Measurements from ENCODE around the gene TFAP2E.

The TFAP2E gene

DNA sequence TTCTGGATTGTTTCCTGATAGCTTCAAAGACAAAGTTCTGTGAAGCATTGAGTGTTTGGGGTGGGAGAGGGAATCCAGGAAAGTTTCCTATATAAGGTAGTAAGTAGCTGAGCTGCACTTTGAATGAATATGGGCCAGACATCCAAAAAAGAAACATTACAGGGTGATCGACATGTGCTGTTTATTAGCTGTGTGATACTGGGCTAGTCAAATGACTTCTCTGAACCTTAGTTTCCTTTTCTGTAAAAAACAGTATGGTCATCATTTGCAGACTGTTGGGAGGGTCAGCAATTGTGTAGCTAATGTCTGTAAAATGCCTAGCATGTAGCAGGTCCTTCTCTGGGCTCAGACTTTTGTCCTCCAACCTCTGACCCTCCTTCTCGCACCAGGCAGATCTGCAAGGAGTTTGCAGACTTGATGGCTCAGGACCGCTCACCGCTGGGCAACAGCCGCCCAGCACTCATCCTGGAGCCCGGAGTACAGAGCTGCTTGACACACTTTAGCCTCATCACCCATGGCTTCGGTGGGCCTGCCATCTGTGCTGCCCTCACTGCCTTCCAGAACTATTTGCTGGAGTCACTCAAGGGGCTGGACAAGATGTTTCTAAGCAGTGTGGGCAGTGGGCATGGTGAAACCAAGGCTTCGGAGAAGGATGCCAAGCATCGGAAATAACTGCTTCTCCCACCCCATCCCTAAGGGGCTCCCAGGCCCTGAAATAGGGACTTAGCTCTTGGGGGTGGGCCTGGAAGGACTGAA is 21.1 kb downstream of the TFAP2E start:
- DNase-seq, result no peak

DNA sequence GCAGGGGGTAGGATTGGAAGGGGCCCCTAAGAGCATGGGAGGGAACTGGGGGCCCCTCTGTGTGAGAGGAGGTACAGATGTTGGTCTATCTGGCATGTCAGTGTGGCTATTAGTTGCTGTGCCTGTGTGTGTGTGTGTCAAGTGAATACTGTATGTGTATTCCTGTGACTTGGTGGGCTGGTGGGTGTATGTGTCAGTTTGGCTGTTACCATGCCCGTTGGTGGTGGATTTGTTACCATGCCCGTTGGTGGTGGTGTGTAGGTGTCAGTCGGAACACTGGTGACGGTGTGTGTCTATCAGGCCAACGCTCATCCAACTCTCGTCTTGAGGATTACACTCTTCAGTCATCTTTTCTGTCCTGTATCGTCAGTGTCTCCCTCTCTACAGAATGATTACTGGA is 22.6 kb downstream of the TFAP2E start:
- DNase-seq, result peak in 1 of 51 donors; percentile 33

DNA sequence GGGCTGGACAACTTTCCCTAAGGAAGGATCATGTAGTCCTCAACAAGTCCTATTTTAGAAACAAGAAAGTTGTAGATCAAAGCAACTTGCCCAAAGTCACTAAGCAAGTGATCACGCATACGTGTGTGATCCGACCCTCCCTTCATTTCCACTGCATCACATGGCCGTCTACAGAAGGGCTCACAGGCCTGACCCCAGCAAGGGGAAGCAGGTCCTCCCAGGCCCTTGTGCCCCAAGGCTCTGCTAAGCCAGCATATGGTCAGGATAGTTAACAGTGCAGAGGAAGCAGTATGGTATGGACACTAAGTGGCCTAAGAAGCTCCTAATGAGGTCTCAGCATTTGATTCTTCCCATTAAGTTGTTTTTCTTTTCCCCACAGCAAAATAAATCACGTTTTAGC is 24.8 kb downstream of the TFAP2E start:
- DNase-seq, result no peak

DNA sequence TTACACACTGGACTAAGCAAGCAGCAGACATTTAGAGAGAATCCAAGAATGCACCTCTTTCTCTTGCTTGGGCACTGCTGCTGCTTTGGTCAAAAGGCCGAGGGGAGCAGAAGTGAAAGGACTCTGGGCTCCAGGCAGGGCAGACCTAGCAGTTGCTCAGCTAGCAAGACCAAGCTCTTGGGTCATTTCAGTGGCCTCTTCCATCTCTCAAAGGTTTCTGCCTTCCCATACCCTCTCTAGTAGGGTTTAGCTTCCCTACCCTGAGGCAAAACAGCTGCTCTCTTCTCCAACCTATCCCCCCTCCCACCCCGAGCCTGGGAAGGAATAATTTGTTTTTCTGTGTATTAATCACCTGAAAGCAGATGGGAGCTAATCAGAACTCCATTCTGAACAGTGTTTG is 25.8 kb downstream of the TFAP2E start:
- no peak for DNase-seq

DNA sequence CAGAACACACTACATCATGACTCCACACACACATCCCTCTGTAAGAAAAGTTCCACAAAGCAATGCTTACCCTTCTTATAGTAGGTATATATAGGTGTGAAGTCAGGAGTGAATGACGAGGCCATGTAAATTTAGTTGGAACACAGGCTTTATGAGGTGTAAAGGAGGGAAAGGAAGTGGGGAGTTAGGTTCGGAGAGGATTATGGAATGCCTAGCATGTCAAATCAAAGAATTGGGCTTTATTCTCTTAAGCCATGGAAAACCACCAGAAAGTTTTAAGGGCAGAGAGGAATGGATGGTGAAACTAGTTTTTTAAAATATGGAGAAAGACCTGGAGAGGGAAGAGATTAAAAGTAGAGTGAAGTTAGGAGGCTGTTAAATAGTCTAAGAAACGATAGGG is 26.3 kb downstream of the TFAP2E start:
- no peak for DNase-seq

DNA sequence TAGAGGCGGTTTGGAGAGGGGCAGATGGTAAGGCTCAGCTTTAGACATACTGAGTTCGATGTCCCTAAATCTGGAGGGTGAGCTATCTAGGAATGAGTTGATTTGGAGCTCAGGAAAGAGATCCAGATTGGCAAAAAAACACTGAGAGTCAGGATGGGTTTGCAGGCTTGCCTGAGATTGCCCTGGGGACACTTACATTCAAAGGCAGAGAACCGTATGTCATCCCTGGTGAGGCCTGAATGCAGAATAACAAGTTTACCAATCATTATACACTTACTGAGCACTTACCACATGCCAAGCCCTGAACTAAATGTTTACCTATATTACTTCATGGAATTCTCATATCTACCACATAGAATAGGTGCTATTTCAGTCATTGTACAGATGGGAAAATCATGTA is 27.5 kb downstream of the TFAP2E start:
- DNase-seq, result no peak

DNA sequence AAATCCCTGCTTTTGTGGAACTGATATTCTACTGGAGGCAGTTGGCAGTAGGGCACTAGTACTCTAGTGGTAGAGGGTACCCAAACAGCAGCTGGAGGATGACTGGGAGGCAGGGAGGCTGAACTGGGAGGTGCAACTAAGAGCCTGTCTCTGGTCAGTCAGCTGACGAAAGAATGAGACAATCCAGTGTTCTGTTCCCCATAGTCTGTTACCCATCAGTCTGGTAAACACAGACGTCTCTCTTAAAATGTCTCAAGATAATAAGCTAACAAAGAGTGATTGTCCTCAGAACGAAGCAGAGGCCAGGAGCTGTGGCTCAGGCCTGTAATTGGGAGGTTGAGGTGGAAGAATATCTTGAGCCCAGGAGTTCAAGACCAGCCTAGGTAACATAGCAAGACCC is 30.4 kb downstream of the TFAP2E start:
- peak in 4 of 51 donors; percentile 3 to 56 (median 15) for DNase-seq

DNA sequence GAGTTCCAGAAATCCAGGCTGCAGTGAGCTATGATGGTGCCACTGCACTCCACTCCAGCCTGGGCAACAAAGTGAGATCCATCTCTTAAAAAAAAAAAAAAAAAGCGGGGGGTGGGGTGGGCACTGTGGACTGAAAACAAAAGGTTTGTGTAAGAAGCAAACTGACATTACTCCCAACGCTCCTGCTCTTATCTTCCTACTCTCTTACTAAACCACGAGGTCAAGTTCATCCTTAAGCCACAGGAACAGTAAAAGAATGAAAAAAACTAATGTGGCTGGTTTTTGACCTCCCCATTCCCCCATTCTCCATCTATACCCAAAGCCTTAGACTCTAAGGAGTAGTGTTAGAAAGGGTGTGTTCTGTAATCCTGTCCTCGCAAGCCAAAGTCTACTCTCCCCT is 30.8 kb downstream of the TFAP2E start:
- no peak for DNase-seq

DNA sequence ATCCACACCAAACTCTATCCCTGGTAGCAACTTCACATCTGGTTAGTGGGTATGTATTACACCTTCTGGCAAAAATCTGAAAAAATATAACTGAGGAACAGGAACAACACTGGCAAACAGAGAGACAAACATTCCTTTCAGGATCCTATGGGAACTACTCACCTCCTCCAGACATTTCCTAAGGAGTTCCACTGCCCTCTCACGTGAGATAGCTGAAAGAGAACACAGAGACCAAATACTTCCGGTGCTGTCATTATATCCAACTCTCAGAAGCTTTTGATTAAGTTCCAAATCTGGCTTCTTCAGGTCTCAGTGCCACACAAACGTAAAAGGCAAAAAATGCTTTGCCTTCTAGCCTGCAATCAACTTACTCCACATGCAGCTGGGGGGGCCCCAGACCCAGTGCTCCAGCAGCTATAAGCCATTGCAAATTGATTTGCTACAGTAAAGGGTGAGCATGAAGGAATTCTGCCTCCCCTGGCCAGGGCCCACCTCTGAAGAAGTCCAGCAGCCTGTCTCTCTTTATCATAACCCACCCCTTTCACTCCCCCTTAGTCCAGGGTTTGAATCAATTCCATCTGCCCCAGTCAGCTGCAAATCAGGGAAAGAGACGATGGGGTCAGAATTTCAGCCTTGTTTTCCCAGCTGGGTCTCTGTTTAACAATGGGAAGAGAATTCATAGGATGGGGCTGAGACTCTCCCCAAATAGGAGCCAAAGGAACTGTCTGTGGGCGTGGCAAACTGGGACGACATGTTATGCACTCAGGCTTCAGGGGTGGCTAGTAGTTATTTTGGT is 32.2 kb downstream of the TFAP2E start:
- DNase-seq, result no peak

DNA sequence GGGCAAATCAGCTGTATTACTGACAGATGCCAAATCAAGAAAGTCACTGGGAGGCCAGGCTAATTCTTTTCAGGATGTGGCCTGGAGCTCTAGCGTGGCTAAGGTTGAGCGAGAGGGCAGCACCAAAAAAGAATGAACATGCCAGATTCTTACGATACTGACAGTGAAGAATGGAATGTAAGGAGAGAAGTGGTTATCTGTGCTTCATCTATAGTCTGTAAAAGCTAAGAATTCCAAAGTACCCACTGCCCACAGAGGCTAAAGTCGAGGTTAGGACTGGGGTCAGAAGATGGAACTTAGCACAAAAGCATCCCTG is 32.7 kb downstream of the TFAP2E start:
- DNase-seq, result no peak

DNA sequence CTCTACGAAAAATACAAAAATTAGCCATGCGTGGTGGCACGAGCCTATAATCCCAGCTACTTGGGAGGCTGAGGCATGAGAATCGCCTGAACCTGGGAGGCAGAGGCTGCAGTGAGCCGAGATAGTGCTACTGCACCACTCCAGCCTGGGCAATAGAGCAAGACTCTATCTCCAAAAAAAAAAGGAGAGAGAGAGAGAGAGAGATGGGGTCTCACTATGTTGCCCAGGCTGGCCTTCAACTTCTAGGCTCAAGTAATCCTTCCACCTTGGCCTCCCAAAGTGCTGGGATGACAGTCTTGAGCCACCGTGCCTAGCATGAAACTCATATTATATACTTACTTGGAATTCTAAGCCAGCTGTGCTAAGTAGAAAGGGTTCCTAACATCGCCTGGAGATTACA is 38.5 kb downstream of the TFAP2E start:
- no peak for DNase-seq

DNA sequence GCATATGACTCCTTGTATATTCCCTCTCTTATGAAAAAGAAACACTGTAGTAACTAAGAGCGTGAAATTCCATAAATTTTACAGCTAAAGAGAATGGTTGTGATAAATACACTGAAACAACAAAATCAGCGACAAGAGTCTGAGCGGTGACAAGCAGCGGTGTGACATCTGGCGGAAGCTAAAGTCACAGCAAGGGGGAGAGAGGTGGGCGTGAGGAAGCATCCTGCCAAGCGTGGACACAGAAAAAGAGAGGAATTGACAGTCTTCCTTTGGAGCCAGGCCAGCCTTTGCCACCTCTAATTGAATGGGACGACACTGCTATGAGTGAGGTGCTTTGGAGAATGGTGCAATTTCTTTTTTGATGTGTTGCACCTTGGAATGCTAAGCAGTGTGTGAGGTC is 42.3 kb downstream of the TFAP2E start:
- no peak for DNase-seq

DNA sequence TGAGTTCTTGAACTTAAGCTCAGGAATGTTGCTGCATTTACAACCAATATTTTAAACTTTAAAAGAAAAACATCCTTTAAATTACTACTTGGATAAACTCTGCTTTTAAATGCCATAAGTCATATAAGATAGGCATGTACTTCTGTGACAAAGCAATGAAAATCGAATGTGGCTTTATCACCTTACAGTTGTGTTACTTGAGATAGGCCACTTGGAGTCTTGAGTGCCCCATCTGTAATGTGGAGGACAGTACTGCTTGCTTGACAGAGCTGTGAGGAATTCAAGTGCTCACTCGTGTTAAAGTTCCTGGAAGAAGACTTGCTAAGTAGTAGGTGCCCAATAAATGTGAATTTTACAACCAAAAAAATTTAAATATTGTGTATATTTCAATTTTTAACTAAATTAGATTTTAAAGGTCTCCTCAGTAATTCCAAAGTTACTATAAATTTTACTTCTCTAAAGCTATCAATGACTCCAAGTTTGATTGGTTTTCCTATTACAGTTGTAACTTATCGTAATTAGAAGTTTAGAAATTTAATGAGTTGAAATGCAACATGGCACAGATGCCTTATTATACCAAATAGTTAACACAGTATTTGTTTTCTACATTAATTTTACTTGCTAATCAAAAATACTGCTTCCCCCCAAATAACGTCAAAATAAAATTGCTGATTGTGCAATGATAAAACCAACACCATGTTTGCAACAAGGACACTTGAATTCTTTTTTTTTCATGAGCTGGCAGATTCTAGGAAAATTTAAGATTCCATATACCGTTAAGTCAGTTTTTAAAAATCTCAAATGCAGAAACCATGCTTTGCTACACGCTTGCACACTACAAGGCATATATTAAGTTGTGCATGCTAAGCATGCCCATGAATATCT is 46.4 kb downstream of the TFAP2E start:
- DNase-seq, result no peak

DNA sequence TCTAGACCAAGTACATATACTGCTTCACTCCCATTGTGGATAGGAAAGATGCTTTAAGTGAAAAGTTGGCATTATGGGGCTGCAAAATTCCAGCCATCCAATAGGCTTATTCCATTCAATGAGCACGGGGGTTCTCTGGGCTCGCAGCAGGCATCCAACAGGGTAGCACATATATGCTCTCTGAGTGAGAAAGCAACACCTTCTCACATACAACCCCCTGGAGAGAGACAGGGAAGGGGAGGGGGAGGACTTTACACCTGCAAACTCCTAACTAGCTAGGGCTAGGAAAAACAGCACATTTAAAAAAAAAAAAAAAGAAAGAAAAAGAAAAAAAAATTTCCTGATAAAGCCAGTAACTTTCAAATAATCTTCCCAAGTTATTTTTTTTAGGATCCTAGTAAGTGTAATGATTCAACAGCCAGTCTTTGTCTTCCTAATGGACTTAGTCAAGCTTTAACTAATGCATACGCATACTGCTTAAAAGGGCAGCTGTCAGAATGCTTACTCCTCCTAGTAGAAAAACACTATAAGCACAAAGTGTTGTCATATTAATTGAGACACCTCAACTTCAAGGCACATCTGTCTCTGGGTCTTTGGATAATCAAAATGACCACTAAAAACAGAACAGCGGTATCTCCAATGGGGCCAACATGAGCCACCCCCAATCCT is 49.5 kb downstream of the TFAP2E start:
- DNase-seq, result no peak

DNA sequence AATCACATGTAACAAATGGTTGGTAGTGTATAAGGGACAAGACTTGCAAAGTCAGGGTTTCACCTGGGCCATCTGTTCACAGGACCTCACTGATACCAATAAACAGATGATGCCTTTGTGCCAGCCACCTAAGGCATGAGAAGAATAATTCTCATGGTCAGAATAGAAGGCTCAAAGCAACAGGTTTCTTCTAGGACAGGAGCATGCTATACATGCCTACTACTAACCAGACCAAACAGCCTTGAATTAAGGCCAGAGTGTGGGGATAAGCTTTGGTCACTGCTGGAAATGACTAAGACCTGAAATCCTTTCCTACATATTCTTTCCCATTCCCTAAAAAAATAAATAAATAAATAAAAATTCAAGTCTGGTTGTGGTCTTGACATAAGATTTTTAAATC is 50.7 kb downstream of the TFAP2E start:
- DNase-seq, result no peak

DNA sequence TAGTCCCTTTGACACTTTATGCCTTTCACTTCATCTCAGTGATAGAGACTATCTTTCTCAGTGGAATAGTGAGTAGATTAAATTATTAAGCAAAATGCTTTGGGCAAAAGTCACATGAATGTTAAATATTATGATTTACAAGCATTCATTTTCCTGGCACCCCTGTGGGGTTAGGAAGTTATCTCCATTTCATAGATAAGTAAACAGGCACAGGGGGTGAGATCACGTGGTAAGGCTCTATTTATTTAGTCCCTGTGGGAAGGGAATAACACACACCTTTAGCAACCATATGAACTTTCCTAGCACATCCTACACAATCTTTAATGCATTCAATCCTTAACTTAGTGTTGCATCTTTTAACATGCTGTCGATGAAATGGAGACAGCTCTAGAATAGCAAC is 55.9 kb downstream of the TFAP2E start:
- DNase-seq, result no peak

DNA sequence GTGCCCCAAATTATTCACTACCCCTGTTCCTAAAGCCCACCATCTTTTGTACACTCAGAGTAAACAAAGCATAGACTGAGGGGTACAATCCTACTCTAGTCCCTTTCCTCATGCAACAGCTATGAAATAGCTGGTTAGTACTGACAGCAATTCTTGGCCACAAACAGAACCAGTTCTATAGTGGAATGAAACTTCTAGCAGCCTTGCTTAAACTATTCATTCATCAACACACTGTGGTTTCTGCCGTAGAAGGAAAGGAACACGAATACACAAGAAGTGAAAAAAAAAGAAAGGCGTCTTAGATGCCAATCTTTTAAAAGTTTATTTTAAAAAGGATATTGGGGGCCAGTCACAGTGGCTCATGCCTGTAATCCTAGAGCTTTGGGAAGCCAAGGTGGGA is 58.3 kb downstream of the TFAP2E start:
- no peak for DNase-seq

DNA sequence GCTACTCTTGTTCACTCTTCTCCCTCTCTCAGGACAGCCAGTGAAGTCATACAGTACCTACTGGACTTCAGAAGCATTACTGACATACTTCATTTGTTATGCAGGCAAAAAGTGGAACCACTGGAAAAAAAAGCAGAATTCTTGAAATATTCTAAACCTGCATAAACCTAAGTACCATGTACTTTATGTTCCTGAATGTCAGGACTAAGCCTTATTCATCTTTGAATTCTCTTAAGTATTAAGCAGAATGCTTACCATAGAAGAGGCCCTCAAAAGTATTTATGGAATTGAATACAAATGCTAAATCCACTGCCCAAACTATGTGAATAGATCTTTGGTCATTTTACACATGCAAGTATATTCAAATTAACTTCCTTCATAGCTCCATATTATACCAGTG is 60.4 kb downstream of the TFAP2E start:
- DNase-seq, result no peak

DNA sequence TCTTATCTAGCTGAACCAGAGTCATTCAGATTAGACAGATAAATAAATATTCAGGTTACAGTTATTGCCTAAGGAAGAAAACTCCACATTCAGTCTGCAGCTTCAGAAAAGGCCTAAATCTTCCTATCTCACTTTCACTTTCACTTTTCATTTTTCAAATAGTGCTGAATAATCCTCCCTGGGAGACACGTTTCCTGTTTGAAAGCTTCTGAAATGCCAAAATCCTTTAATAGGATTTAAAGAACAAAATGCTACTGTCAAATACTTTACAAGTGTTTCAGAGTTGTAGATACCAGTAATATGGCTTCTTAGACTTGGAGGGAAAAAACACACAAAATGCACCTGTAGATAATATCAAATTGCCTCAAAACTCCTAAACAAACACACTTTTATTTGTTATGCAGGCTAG is 64.3 kb downstream of the TFAP2E start:
- DNase-seq, result peak in 1 of 51 donors; percentile 5

DNA sequence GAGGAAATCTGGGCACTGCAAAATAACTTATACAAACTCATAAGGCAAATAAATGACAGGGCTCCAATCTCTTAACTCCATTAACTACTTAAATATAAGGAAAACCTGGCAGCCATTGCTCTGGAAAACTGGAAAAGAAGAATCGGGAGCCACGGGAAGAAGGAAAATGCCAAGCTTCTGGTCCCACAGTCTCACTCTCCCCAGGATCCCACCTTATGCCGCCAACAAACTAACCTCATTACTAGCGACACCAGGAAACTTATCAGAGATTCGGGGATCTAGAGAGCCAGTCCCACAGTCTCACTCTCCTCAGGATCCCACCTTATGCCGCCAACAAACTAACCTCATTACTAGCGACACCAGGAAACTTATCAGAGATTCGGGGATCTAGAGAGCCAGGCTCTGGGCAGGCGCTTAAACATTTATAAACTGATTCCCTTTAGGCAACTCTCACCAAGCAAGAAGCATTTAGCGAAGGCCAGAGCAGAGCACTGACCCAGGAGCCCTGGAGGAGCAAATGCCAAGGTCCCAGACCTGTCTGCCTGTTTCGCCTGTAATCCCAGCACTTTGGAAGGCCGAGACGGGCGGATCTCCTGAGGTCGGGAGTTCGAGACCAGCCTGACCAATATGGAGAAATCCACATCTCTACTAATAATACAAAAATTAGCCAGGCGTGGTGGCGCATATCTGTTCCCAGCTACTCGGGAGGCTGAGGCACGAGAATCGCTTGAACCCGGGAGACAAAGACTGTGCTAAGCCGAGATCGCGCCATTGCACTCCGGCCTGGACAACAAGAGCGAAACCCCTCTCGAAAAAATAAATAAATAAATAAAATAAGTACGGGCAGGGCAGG is 67.5 kb downstream of the TFAP2E start:
- no peak for DNase-seq
